CD1c-positive myeloid dendritic cell (primary cell): Measurements from ENCODE around the gene CCDC6.
A peak's percentile ranks its signal among the peaks of the same experiment; 100 is the strongest.
"Not testable (repeated sequence)": the region's sequence is repeated elsewhere in the genome, so short reads cannot be mapped to it uniquely, and the experiment has no call there.

Experiments
- DNase-seq: peaks from one replicate; pipeline ENCODE4 v3.0.0-alpha.2; 2016; ENCODE audit errors: extremely low spot score

Gene CCDC6

GRCh38 chr10:59812519-59813122 is 93.7 kb downstream of the CCDC6 start:
- DNase-seq = no peak

DNA sequence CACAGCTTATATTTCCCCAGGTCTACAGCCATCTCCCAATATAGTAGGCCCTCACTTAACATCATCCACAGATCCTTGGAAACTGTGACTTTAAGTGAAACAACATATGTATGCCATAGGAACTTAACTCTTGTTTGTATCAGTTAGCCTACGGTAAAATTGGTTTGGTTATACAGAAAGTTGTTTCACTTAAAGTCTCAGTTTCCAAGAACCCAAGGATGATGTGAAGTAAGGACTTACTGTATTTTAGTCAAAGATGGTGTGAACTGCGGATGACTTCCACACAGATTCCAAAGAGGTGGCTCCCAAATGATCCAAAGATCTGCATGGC is 96.7 kb downstream of the CCDC6 start:
- DNase-seq = no peak

- peak; percentile 59 for DNase-seq
Observed at GRCh38 chr10:59808896-59809643, 97.3 kb downstream of the CCDC6 start.

- peak; percentile 22 for DNase-seq
Observed at GRCh38 chr10:59807629-59808620, 98.4 kb downstream of the CCDC6 start.

- DNase-seq = peak; percentile 20
Observed at GRCh38 chr10:59805014-59805413, 101.3 kb downstream of the CCDC6 start.

- no peak for DNase-seq
Observed at GRCh38 chr10:59804220-59804619, 102.1 kb downstream of the CCDC6 start.

DNA sequence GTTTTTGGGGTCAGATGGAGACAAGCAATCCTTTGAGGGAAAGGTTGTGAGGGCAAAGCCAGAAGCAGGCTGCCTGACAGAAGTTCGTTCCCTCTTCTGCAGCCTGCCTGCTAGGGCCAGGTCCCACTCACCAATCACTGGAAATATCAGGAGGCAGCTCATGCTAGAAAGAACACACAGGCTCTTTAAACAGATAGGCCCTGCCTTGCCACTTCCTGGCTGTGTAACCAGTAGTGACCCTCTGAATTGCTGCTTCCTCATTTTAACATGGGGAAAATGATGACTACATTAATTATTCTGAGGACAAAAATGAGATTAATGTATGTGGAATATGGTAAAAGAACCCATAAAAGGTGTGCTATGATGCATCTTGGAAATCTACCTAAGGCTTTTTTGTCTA is 102.6 kb downstream of the CCDC6 start:
- DNase-seq = no peak

- no peak for DNase-seq
Observed at GRCh38 chr10:59801171-59801570, 105.2 kb downstream of the CCDC6 start.

- no peak for DNase-seq
Observed at GRCh38 chr10:59799421-59799820, 106.9 kb downstream of the CCDC6 start.

DNA sequence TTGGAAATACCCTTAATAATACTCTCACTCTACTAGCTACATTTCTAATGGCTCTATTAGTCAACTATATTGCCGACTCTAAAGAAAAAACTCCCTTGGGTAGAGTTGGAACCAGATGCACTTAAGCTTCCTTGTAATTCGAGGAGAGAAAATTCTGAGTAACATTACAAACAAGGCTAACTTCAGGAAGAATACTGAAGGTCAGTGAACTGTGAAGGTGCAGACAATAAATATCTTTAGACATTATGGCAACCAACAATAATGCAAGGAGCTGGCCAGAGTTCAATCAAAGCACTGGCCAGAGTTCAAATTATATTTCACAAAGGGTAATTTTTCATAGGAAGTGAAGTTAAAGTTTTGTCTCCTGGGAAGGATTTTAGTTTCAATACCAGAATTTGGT is 112.4 kb downstream of the CCDC6 start:
- no peak for DNase-seq

DNA sequence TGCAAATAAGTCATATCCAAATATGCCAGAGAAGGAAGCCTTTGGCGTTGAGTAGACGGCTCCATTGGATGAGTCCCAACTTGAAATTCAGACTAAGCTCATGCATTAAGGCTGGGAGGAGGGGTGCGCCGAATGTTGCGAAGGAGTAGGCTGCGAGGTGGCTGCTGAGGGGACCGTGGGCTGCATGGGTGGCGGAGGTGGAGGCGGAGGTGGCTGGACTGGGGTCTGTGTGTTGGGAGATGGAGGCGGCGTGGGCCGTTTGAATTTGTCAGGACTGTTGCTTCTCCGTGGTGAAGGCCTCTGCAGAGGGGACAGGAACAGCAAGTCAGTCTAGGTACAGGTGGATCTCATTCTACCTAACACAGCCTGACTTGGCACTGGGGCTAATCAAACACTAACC is 113.5 kb downstream of the CCDC6 start:
- no peak for DNase-seq

DNA sequence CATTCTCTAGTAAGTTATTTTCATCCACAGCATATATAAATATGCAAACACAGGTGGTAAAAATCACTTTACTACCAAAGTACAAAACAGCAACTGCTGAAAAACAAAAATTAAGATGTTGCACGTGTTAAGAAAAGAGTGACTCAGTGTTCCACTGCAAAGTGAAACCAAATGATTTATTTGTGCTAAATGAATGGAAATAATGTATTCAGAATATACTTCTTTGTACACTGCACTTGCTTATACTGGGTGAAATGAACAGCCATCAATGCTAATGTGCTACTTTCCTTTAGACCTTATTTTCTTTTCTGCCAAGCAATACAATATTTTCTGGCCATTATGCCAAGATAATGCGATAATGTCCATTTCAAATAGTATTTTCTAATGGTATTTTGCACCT is 114.8 kb downstream of the CCDC6 start:
- DNase-seq = no peak

- DNase-seq = not testable (repeated sequence)
Observed at GRCh38 chr10:59790080-59790479, 116.3 kb downstream of the CCDC6 start.

DNA sequence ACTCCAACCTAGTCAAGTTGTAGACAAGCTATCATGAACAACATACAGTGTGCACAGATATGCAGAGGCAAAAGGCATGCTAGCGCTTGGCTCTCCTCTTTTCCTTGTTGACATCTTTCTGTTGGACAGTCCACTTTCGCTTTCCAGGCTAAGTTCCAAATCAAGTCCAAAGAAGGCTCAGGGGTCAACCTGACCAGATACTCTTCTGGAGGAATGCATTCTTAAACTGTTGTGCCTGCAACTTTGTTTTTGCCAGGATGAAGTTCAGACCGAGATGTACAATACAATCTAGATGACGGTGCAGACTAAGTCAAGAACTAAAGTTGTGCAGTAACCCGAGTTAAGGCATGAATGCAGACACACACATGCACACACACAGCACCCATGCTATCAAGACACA is 117.4 kb downstream of the CCDC6 start:
- DNase-seq = not testable (repeated sequence)

- DNase-seq = not testable (repeated sequence)
Observed at GRCh38 chr10:59787032-59787431, 119.3 kb downstream of the CCDC6 start.

DNA sequence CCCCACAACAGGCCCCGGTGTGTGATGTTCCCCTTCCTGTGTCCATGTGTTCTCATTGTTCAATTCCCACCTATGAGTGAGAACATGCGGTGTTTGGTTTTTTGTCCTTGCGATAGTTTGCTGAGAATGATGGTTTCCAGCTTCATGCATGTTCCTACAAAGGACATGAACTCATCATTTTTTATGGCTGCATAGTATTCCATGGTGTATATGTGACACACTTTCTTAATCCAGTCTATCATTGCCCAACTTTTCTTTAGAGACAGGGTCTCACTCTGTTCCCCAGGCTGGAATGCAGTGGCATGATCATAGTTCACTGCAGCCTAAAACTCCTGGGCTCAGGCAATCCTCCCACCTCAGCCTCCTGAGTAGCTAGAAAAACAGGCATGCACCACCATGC is 120.9 kb downstream of the CCDC6 start:
- DNase-seq = not testable (repeated sequence)

- no peak for DNase-seq
Observed at GRCh38 chr10:59781511-59781910, 124.8 kb downstream of the CCDC6 start.

GRCh38 chr10:59779756-59780533 is 126.4 kb downstream of the CCDC6 start:
- DNase-seq = no peak

DNA sequence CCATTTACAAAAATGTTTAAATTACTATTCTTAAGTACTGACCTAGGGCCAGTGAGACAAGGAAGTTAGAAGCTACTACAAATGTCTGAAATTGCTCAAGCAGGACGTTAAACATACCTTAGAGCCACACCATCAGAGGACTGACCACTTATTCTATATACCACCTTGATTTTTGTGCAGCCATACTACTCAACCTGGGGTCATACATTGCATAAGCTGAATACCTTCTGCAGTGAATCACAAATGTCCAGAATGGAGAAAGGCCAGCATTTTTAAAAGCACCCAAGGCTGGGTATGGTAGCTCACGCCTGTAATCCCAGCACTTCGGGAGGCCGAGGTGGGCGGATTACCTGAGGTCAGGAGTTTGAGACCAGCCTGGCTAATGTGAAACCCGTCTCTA is 131.9 kb downstream of the CCDC6 start:
- DNase-seq = no peak

DNA sequence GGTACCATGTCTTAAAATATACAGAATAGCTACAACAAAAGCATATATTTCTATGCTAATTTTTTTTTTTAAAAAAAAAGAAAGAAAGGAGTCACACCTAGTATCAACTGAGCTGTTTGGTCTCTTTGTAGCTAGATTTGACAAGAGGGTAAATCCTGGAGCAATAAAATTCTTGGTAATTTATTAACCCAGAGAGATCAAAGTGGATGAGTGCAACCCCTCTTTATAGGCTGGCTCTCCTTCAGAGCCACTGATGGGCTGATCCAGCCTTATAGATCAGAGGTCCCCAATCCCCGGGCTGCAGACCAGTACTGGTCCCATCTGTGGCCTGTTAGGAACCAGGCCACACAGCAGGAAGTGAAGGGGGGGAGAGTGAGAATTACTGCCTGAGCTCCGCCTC is 133.3 kb downstream of the CCDC6 start:
- DNase-seq = no peak

DNA sequence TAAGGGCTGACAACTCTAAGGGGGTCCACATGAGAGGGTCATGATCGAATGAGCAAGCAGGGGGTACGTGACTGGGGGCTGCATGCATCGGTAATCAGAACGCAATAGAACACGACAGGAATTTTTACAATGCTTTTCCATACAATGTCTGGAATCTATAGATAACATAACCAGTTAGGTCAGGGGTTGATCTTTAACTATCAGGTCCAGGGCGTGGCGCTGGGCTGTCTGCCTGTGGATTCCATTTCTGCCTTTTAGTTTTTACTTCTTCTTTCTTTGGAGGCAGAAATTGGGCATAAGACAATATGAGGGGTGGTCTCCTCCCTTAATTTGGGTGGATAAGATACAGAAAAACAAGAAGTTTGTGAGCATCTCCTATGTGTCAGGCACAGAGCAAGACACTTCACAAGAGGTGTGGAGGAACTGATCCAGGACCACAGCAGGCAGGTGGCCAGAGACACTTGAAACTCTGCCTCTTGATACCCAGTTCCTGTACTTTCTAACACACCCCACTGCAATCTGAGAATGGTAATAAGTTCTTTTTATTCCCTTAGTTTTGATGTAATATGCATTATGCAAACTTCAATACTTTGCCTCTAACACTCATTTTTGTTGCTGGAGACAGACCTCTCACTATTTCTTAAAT is 135.1 kb downstream of the CCDC6 start:
- DNase-seq = no peak
